ENCODE results near the gene PRPF18. TPM values are rescaled to one million over a fixed set of nuclear protein-coding genes. Genes with fewer than 3 reads are reported as not detected.

PRPF18 gene
- total RNA-seq, 1 donor from 2014 or later, result 26.1 TPM

DNA sequence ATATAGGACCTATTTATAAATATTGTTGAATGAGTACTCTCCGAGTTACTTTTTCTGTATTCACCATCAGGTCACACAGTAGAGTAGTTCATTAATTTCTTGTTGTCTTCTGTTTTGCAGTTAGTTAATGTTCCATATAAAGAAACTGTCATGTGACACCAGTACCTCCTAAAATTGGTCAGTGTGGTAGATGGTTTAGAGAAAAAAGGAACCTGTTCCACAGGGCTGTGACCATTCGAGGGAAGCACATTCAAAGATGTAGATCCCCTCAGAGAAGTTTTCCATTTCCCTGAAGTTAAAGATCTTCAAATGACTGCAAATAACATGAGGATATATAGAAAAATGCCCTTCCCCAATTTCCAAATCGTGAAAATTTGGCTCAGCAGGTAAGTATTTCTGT lies 45.7 kb downstream of the PRPF18 start:
- Mint-ChIP-seq H3K4me3 (no peak overlapping the region), H3K9me3 (no peaks in the 10 kb centered on the region), H3K4me1 (peaks cover 11% of the 10 kb centered on the region), H3K27me3 (no peaks in the 10 kb centered on the region), H3K36me3 (ENCODE audit: low read depth) (peaks cover 60% of the 10 kb centered on the region), H3K27ac (no peak overlapping the region)
- POLR2A ChIA-PET, result no interaction called here
- no peak for ATAC-seq (ENCODE audit: low read depth)
- CTCF ChIA-PET, result no interaction called here
- DNase-seq, result no peak
- TF ChIP-seq, protein P1, sequence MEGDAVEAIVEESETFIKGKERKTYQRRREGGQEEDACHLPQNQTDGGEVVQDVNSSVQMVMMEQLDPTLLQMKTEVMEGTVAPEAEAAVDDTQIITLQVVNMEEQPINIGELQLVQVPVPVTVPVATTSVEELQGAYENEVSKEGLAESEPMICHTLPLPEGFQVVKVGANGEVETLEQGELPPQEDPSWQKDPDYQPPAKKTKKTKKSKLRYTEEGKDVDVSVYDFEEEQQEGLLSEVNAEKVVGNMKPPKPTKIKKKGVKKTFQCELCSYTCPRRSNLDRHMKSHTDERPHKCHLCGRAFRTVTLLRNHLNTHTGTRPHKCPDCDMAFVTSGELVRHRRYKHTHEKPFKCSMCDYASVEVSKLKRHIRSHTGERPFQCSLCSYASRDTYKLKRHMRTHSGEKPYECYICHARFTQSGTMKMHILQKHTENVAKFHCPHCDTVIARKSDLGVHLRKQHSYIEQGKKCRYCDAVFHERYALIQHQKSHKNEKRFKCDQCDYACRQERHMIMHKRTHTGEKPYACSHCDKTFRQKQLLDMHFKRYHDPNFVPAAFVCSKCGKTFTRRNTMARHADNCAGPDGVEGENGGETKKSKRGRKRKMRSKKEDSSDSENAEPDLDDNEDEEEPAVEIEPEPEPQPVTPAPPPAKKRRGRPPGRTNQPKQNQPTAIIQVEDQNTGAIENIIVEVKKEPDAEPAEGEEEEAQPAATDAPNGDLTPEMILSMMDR (IDR thresholded peaks at IDR 0.05), result no peak
- intact Hi-C loops (cut with micrococcal nuclease), result no loop called here

DNA sequence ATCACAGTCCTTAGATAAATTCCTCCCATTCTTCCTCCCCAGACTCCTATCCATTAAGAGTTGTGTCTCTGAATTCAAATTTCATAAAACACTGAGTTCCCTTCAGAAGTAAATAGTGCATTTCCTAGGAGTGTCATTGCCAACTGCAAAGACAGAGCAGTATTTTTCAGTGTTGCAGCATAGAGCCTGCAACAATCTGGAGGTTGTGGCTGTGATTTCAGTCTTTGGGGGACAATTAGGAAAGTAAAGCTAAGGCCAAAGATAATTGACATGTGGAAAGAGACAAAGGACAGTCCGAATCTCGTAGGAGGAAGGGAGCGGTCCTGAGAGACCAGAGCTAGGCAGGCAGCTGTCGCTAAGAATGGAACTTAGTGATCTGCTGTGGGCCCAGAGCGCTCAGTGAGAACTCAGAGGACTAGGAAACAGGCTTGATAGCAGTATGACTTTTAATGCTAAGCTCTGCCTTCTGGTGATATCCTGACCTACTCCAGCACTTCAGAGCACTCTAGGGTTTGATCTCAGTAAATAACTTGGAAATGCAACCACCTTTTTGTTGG lies 46.2 kb downstream of the PRPF18 start:
- H3K36me3 Mint-ChIP-seq (ENCODE audit: low read depth), result peaks cover 64% of the 10 kb centered on the region
- POLR2A ChIA-PET, result no interaction called here
- intact Hi-C loops (cut with micrococcal nuclease), result no loop called here
- no peak for ATAC-seq (ENCODE audit: low read depth)
- H3K9me3 Mint-ChIP-seq, result no peaks in the 10 kb centered on the region
- no peaks in the 10 kb centered on the region for H3K27me3 Mint-ChIP-seq
- no peak overlapping the region for H3K4me3 Mint-ChIP-seq
- H3K27ac Mint-ChIP-seq, result no peak overlapping the region
- CTCF ChIA-PET, result no interaction called here
- H3K4me1 Mint-ChIP-seq, result peaks cover 11% of the 10 kb centered on the region
- TF ChIP-seq, protein P1 (IDR thresholded peaks at IDR 0.05), result no peak
- no peak for DNase-seq

DNA sequence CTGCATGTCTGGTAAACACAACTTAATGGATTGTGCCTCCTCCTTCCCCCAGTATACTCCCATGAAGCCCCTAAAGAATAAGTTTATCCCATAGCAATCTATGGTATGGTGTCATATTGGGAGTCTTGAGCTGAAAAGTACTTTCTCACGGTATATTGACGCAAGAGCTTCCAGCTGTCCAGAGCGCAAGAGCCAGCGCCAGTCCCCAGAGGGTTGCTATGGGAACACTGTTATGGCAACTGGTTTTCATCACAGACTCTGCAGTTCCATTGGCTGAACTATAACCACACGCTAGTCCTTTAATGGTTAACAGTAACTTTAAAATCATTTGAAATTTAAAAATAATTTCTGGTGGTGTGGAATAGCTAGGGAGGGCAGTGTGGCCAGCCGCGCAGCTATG lies 46.9 kb downstream of the PRPF18 start:
- ChIA-PET POLR2A (no interaction called here), CTCF (no interaction called here)
- Mint-ChIP-seq H3K36me3 (ENCODE audit: low read depth) (peaks cover 69% of the 10 kb centered on the region), H3K27ac (no peak overlapping the region), H3K4me3 (no peak overlapping the region), H3K9me3 (no peaks in the 10 kb centered on the region), H3K27me3 (no peaks in the 10 kb centered on the region), H3K4me1 (peaks cover 11% of the 10 kb centered on the region)
- intact Hi-C loops (cut with micrococcal nuclease), result no loop called here
- no peak for ATAC-seq (ENCODE audit: low read depth)
- TF ChIP-seq, protein P1 (IDR thresholded peaks at IDR 0.05), result no peak
- DNase-seq, result no peak

DNA sequence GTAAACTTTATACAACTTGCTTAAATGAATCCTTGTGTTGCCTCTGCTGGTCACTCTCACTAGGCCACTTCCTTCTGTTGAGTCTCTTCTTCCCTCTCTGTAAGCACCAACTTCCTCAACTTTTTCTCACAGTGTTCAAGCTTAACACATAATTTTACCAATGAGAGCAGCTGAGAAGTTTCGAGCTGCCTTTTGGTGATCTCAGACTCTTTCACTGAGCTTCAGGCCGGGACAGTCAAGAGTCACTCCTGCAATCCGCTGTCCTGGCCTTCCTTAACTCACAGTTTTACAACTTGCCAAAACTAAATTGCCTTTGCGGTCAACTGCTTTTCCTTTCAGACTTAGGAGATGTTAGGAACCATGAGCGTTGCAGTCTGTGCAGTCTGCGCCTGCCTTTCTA lies 47.4 kb downstream of the PRPF18 start:
- no peak for DNase-seq
- Mint-ChIP-seq H3K27ac (peak overlapping the region; percentile 5), H3K4me1 (peaks cover 11% of the 10 kb centered on the region), H3K4me3 (no peak overlapping the region), H3K27me3 (no peaks in the 10 kb centered on the region), H3K9me3 (no peaks in the 10 kb centered on the region), H3K36me3 (ENCODE audit: low read depth) (peaks cover 70% of the 10 kb centered on the region)
- no peak for ATAC-seq (ENCODE audit: low read depth)
- intact Hi-C loops (cut with micrococcal nuclease), result no loop called here
- POLR2A ChIA-PET, result no interaction called here
- TF ChIP-seq, protein P1 (IDR thresholded peaks at IDR 0.05), result no peak
- CTCF ChIA-PET, result no interaction called here

DNA sequence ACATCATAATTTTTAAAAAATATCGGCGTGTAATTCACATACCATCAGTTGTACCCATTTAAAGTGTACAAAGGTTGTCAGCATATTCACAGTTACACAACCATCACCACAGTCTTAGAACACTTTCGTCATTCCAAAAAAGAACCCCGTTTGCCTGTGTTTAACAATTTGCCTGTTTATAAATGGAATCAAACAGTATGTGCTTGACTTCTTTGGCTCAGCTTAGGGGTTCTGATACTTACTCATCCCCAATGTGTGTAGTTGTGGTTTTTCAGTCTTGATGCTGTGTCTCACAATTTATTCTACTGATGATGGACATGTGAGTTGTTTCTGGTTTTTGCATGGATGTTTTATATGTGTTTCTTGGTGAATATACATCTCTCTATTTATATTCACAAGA lies 50.0 kb downstream of the PRPF18 start:
- TF ChIP-seq, protein P1 (IDR thresholded peaks at IDR 0.05), result no peak
- no peak overlapping the region for H3K4me3 Mint-ChIP-seq
- DNase-seq (no peak), ATAC-seq (ENCODE audit: low read depth) (no peak)
- no peaks in the 10 kb centered on the region for H3K27me3 Mint-ChIP-seq
- ChIA-PET CTCF (no interaction called here), POLR2A (no interaction called here)
- no peak overlapping the region for H3K27ac Mint-ChIP-seq
- peaks cover 15% of the 10 kb centered on the region for H3K9me3 Mint-ChIP-seq
- intact Hi-C loops (cut with micrococcal nuclease), result no loop called here
- peaks cover 71% of the 10 kb centered on the region for H3K36me3 Mint-ChIP-seq (ENCODE audit: low read depth)
- H3K4me1 Mint-ChIP-seq, result peaks cover 8% of the 10 kb centered on the region
